Measurements from ENCODE around the gene NSRP1. TPM values are rescaled to one million over a fixed set of nuclear protein-coding genes. Genes with fewer than 3 reads are reported as not detected.

Gene NSRP1
- total and polyA plus RNA-seq, 2 of the 13 experiments (the other 11 are each of a cell fraction or from before 2014, with no cell fraction given), result 7.0 to 14.3 TPM

GRCh38 chr17:30225919-30226553, 109.4 kb downstream of the NSRP1 start (continued):
- TF ChIP-seq ZNF24 (IDR thresholded peaks at IDR 0.05), result no peak
- no peak for TF ChIP-seq ZNF768 (CRISPR knock-in tag; IDR thresholded peaks at IDR 0.05)
- no peak for TF ChIP-seq HNRNPLL (IDR thresholded peaks at IDR 0.05; ENCODE audit: low read depth, low read length, poor library complexity, severe bottlenecking)
- no peak for TF ChIP-seq ZNF496 (CRISPR knock-in tag; IDR thresholded peaks at IDR 0.05; ENCODE audit: insufficient replicate concordance)
- TF ChIP-seq ATF7 (IDR thresholded peaks at IDR 0.05), result 0 out of 2 replicates have a peak, but pooled peaks have one; percentile 2
- peak; percentile 18; the same call in 1 of the 2 replicates for TF ChIP-seq ATF7 (CRISPR knock-in tag; IDR thresholded peaks at IDR 0.05)
- no peak for TF ChIP-seq ZNF841 (CRISPR knock-in tag; IDR thresholded peaks at IDR 0.05; ENCODE audit: borderline replicate concordance)
- peak; percentile 94 for TF ChIP-seq PITX1 (CRISPR knock-in tag; IDR thresholded peaks at IDR 0.05)
- no peak for TF ChIP-seq SIN3B (IDR thresholded peaks at IDR 0.05; ENCODE audit: low read length)
- peak; percentile 21 for TF ChIP-seq PHF5A (CRISPR knock-in tag; IDR thresholded peaks at IDR 0.05; ENCODE audit: low read depth, unreplicated experiment)
- no peak for TF ChIP-seq PRDM10 (CRISPR knock-in tag; IDR thresholded peaks at IDR 0.05; ENCODE audit: low read depth)
- no peak for TF ChIP-seq ZNF160 (CRISPR knock-in tag; IDR thresholded peaks at IDR 0.05)
- peak; percentile 45 for TF ChIP-seq ZNF781 (CRISPR knock-in tag; IDR thresholded peaks at IDR 0.05; ENCODE audit: borderline replicate concordance, not compliant biosample characterization)
- no peak for TF ChIP-seq ZSCAN12 (CRISPR knock-in tag; IDR thresholded peaks at IDR 0.05)
- no peak for TF ChIP-seq MAFG (CRISPR knock-in tag; IDR thresholded peaks at IDR 0.05)
- TF ChIP-seq ZNF619 (CRISPR knock-in tag; IDR thresholded peaks at IDR 0.05), result no peak
- no peak for TF ChIP-seq ZNF749 (CRISPR knock-in tag; IDR thresholded peaks at IDR 0.05; ENCODE audit: borderline replicate concordance)
- TF ChIP-seq EP300 (IDR thresholded peaks at IDR 0.05; ENCODE audit: low read depth in 2 of 2, low read length in 2 of 2), result peak in 1 of 2 experiments; percentile 86; a peak in 2 of 4 replicates
- TF ChIP-seq EP300 (CRISPR knock-in tag; IDR thresholded peaks at IDR 0.05; ENCODE audit: borderline replicate concordance), result peak; percentile 77
- TF ChIP-seq THRA (CRISPR knock-in tag; IDR thresholded peaks at IDR 0.05; ENCODE audit: borderline replicate concordance), result no peak
- no peak for TF ChIP-seq JARID2 (CRISPR knock-in tag; IDR thresholded peaks at IDR 0.05; ENCODE audit: insufficient replicate concordance)
- TF ChIP-seq SNAPC2 (CRISPR knock-in tag; IDR thresholded peaks at IDR 0.05), result peak; percentile 67; the same call in 1 of the 2 replicates
- TF ChIP-seq SETDB1 (CRISPR knock-in tag; IDR thresholded peaks at IDR 0.05; ENCODE audit: borderline replicate concordance), result no peak
- no peak for TF ChIP-seq CBFB (CRISPR knock-in tag; IDR thresholded peaks at IDR 0.05)
- TF ChIP-seq STAG1 (CRISPR knock-in tag; IDR thresholded peaks at IDR 0.05), result no peak
- TF ChIP-seq ELK4 (CRISPR knock-in tag; IDR thresholded peaks at IDR 0.05; ENCODE audit: borderline replicate concordance), result no peak

All from HepG2 (cell line).